HEK293T (cell line): ENCODE results near the gene NFASC.

Experiments
- ARNT ChIP-seq: fragments of 450-650 bp; IDR thresholded peaks from 2 replicates; pipeline ENCODE4 v1.6.1; 2017; ENCODE audit warnings: mild to moderate bottlenecking
- BHLHE40 ChIP-seq: fragments of 450-650 bp; IDR thresholded peaks from 2 replicates; pipeline ENCODE4 v1.6.1; 2016; ENCODE audit warnings: mild to moderate bottlenecking, moderate library complexity, borderline replicate concordance
- CTBP1 ChIP-seq: fragments of 450-650 bp; IDR thresholded peaks from 2 replicates; pipeline ENCODE4 v1.6.1; 2016; ENCODE audit warnings: borderline replicate concordance
- FOXA1 ChIP-seq: fragments of 450-650 bp; IDR thresholded peaks from 2 replicates; pipeline ENCODE4 v1.6.1; 2016; ENCODE audit warnings: mild to moderate bottlenecking
- FOXK2 ChIP-seq: fragments of 450-650 bp; IDR thresholded peaks from 2 replicates; pipeline ENCODE4 v1.6.1; 2016; ENCODE audit warnings: mild to moderate bottlenecking
- FOXM1 ChIP-seq: fragments of 450-650 bp; IDR thresholded peaks from 2 replicates; pipeline ENCODE4 v1.6.1; 2017; ENCODE audit warnings: mild to moderate bottlenecking, borderline replicate concordance
- HDGF ChIP-seq: fragments of 450-650 bp; IDR thresholded peaks from 2 replicates; pipeline ENCODE4 v1.6.1; 2017; ENCODE audit warnings: antibody characterized with exemption, borderline replicate concordance
- NFRKB ChIP-seq: fragments of 450-650 bp; IDR thresholded peaks from 2 replicates; pipeline ENCODE4 v1.6.1; 2016; ENCODE audit warnings: mild to moderate bottlenecking, moderate library complexity
- PKNOX1 ChIP-seq: fragments of 450-650 bp; IDR thresholded peaks from 2 replicates; pipeline ENCODE4 v1.6.1; 2016
- SP1 ChIP-seq: fragments of 450-650 bp; IDR thresholded peaks from 2 replicates; pipeline ENCODE4 v1.6.1; 2017
- TARDBP ChIP-seq: fragments of 450-650 bp; IDR thresholded peaks from 2 replicates; pipeline ENCODE4 v1.6.1; 2016

DNA sequence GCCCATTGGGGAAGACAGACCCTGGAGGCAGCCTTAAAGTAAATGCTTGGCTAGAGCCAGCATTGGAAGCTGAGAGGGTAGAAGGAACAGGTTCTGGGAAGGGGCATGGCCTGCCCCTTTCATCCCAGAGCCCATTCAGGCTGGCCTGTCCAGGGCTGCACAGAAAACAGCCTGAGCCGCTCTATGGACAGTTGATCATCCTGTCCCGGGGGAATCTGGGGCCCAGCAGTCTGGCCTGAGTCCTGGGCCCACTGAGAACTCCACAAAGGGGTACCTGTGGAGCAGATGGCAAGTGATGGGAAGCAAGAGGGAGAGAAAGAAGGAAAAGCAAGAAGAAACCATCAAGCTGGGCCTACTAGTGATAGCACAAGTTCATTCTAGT is 200.4 kb downstream of the NFASC start:
- TF ChIP-seq SP1: no peak
- TF ChIP-seq ARNT: no peak
- no peak for TF ChIP-seq BHLHE40
- TF ChIP-seq FOXK2: no peak
- no peak for TF ChIP-seq NFRKB
- no peak for TF ChIP-seq FOXM1
- no peak for TF ChIP-seq FOXA1
- no peak for TF ChIP-seq CTBP1
- no peak for TF ChIP-seq PKNOX1
- no peak for TF ChIP-seq HDGF
- no peak for TF ChIP-seq TARDBP
